NCI-H345 (cell line): ENCODE measurements around the gene MFSD2B.

Source experiments
- DNase-seq: peaks from one replicate; lab custom pipeline; 2025; lab: John Stamatoyannopoulos, UW

Gene MFSD2B

DNA sequence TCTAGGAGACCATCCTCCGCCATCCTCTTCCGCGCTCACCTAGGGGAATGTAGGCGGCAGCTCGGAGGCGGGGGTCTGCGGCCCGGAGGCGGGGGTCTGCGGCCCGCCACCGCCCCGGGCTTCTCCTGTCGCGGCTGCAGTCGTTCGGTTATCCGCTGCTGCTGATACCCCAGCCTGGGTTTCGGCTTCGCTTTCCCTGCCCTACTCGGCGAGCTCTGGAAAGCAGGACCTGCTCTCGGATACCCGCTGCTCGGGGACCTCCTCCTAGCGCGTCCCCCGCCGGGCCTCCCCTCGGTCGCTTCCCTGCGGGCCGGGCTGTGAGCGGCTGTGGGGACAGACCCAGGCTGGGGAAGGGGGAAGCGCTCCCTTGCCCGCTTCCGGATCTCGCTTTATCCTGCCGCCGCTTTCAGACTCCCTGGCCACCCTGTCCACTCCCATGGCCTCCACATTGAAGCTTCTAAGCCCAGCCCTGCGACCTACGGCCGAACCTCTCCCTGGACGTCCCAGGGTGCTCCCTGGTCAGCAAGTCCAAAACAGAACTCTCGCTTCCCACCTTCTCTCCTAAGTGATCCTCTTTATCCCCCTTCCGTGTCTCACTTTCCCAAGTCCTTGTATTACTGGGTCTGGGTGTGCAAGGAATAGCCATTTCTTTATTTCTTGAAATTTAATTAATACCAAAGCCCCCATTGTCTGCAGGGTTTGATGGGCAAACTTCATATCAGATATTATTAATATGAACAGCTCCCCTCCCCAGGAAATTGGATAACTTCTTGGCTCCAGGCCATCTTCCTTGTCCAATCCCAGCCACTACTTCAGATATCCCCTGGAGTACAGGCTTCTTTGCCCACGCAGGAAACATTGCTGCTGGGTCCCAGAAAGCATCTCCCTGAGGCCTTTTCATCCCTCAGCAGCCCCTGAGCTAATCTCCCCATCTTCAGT lies 40.4 kb downstream of the MFSD2B start:
- DNase-seq = no peak

- DNase-seq = no peak
Measured at GRCh38 chr2:24051833-24052232, 41.9 kb downstream of the MFSD2B start.

- DNase-seq = no peak
Measured at GRCh38 chr2:24052951-24053350, 43.1 kb downstream of the MFSD2B start.

- no peak for DNase-seq
Measured at GRCh38 chr2:24054366-24055010, 44.6 kb downstream of the MFSD2B start.

DNA sequence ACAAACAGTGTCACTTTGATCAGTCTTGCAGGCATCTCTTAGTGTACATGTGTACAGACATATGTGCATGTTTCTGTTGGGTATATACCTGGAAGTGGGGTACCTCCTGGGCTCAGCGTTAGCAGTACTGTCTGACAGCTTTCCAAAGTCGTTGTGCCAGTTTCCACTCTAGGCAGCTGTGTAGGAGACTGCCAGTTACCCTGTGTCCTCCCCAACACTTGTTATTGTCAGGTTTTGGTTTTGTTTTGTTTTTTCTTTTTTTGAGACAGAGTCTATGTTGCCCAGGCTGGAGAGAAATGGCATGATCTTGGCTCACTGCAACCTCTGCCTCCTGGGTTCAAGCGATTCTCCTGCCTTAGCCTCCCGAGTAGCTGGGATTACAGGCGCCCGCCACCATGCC lies 45.9 kb downstream of the MFSD2B start:
- DNase-seq = no peak

- DNase-seq = no peak
Measured at GRCh38 chr2:24058564-24059271, 48.8 kb downstream of the MFSD2B start.

- no peak for DNase-seq
Measured at GRCh38 chr2:24065341-24065740, 55.5 kb downstream of the MFSD2B start.

DNA sequence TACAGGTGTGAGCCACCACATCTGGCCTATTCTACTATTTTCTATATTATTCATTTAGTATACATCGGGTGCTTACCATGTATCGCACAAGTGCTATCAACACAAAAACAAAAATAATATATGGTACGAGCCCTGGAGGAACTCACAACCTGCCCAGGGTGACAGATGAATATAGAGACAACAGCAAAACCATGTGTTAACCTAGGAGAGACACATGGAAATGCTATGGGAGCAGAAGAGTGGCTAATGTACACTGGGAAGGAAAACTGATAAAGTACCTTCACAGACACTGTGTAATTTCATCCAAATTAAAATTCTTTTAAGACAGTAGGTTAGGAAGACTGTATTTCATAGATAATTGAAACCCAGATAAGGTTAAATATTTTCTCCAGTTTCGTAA lies 62.4 kb downstream of the MFSD2B start:
- DNase-seq = no peak

- no peak for DNase-seq
Measured at GRCh38 chr2:24073816-24074215, 63.9 kb downstream of the MFSD2B start.

GRCh38 chr2:24075259-24075658 lies 65.4 kb downstream of the MFSD2B start:
- no peak for DNase-seq
